Retinal pigment epithelial cell (primary cell): ENCODE results near the gene JUP.

Experiments
- DNase-seq: peaks from one replicate; pipeline ENCODE4 v3.0.0-alpha.2; 2010; ENCODE audit warnings: low read depth
- H3K4me3 ChIP-seq: 2 replicates; pipeline ENCODE4 v1.5.1; 2011; ENCODE audit warnings: mild to moderate bottlenecking, low read length, control low read depth, moderate library complexity
- CTCF ChIP-seq: conservative IDR thresholded peaks from 2 replicates; pipeline ENCODE4 v1.5.1; 2011; ENCODE audit warnings: low read depth, low read length, control low read depth, inconsistent platforms

The JUP gene

DNA sequence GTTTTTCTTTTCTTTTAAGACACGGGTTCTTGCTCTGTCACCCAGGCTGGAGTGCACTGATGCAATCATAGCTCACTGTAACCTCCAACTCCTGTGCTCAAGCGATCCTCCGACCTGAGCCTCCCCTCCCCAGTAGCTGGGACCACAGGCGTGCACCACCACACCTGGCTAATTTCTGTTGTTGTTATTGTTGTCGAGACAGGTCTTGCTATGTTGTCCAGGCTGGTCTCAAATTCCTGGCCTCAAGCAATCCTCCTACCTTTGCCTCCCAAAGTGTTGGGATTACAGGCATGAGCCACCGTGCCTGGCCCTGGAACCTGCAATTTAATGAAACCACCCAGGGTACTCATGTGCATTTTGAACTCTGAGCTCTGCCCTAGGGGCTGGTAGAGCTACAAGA, 24.1 kb downstream of the JUP start:
- no peak for TF ChIP-seq CTCF
- no peak for DNase-seq
- no peak overlapping the region for H3K4me3 ChIP-seq

GRCh38 chr17:41760878-41761277, 25.6 kb downstream of the JUP start:
- H3K4me3 ChIP-seq = no peak overlapping the region
- TF ChIP-seq CTCF = no peak
- DNase-seq = no peak

DNA sequence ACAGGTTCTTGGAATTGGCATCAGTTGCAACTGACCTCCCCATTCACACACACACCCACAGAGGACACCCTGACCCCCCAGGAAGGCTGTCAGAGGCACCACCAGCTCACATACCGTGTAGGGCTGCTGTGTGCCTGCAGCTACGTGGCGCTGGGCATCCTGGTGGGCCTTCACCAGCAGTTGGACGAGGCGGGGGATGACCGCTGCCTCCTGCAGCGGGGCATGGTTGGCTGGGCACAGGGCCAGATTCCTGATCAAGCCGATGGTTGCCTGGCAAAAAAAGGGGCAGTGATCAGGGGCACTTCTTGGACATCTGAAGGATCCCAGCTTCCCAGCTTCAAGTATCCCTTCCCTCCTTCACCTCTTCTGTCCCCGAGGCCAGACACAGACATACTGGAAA, 27.9 kb downstream of the JUP start:
- TF ChIP-seq CTCF = no peak
- DNase-seq = no peak

DNA sequence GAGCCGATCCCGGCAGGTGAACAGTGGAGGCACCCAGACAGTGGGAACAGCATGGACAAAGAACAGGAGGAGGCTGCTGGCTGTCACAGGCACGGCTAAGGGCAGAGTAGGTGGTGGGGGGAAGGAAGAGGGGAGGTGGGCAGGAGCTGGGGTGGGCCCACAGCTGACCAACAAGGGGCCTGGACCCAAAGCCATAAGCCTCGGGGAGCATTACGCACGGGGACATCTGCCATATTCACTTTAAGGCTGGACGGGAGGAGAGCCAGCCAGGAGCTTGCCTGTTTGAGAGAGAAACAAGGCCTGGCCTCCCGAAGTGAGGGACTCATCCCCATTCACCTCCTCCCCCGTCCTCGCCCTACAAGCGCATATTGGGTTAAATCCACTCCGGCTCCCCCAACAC, 32.4 kb downstream of the JUP start:
- TF ChIP-seq CTCF = no peak
- DNase-seq = no peak

More for the DNA sequence above, 27.9 kb downstream of the JUP start:
- H3K4me3 ChIP-seq = no peak overlapping the region

DNA sequence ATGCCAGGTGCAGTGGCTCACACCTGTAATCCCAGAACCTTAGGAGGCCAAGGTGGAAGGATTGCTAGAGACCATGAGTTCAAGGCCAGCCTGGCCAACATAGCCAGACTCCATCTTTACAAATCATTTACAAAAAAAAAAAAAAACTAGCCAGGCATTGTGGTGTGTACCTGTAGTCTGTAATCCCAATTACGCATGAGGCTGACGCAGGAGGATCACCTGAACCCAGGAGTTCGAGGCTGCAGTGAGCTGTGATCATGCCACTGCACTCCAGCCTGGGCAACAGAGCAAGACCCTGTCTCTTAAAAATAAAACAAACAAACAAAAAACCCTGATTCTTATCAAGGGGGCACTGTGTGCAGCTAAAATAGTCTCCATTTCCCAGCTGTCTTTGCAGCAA, 35.2 kb downstream of the JUP start:
- no peak for TF ChIP-seq CTCF

More for the DNA sequence above, 32.4 kb downstream of the JUP start:
- H3K4me3 ChIP-seq = no peak overlapping the region

GRCh38 chr17:41750862-41751261, 35.6 kb downstream of the JUP start:
- no peak for TF ChIP-seq CTCF
- no peak for DNase-seq
- H3K4me3 ChIP-seq = no peak overlapping the region

More for the DNA sequence above, 35.2 kb downstream of the JUP start:
- H3K4me3 ChIP-seq = no peak overlapping the region
- no peak for DNase-seq

DNA sequence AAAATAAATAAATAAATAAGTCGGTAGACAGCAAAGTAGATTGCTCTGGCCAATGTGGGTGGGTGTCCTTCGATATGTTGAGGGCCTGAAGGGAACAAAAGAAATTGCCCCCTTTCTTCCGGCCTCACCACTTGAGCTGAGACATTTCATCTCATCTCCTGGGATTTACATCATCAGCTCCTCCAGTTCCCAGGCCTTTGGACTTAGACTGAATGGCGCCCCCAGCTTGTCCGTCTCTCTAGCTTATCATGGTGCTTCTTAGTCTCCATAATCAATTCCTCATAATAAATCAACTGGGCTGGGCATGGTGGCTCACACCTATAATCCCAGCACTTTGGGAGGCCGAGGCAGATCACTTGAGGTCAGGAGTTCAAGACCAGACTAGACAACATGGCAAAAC, 38.2 kb downstream of the JUP start:
- no peak for DNase-seq
- H3K4me3 ChIP-seq = no peak overlapping the region
- no peak for TF ChIP-seq CTCF
